ENCODE measurements around the gene RUFY1.

The RUFY1 gene

DNA sequence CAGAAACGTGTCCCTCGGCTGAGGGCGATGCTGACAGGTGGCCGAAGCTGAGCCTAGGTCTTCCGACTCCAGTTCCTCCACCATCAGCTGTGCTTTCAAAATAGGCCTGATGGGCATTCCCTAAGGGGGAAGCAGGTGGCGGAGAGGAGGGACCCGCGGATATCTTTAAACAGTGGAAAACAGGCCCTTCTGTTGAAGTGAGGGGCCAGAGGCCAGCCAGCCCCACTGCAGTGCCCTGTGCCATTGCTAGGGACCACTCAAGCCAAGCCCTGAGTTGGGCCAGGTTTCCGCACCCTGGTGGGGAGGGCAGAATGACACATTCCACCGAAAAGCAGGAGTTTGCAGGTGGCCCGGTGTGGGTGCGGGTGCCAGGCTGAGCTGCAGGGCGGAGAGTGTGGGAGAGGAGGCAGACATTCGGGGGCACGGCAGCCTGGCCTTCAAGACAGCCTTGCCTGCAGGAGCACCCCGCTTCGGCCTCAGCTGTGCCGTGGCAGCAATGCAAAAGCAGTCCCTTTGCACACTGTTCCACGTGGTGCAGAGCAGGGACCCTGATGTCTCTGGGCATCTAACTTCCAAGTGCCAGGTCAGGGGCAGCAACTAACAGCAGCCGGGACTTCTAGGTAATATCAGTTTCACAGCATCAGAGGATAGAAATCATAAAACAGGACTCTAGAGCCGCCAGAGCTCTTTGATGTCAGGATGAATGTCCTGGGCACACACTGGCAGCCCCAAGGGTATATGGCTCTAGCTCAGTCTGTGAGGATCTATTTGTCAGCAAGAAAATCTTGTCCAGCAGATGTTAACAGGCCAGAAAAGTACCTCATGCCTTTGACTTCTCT lies 55.9 kb downstream of the RUFY1 start:
- Histone ChIP-seq H3K4me3 (ENCODE audit: low read length) (no peak overlapping the region), H3K27me3 (replicated peaks; ENCODE audit: insufficient read depth, low read length) (no peaks in the 10 kb centered on the region), H3F3A (ENCODE audit: insufficient read depth, low read length) (peaks cover 11% of the 10 kb centered on the region), H3K4me2 (ENCODE audit: low read depth, low read length) (no peak overlapping the region), H3K9me3 (replicated peaks; ENCODE audit: insufficient read depth, low read length) (no peaks in the 10 kb centered on the region), H2AFZ (ENCODE audit: low read length) (no peak overlapping the region), H3K27ac (ENCODE audit: low read length) (no peak overlapping the region), H3K36me3 (replicated peaks; ENCODE audit: insufficient read depth, low read length) (no peaks in the 10 kb centered on the region), H3K4me1 (ENCODE audit: low read length) (peaks cover 6% of the 10 kb centered on the region), H3K9me2 (replicated peaks; ENCODE audit: insufficient read depth, low read length) (no peaks in the 10 kb centered on the region), H3K9ac (ENCODE audit: low read length) (no peak overlapping the region), H3K79me2 (ENCODE audit: low read length) (no peaks in the 10 kb centered on the region), H4K20me1 (ENCODE audit: insufficient read depth, low read length) (no peaks in the 10 kb centered on the region)
- TF ChIP-seq EZH2 (optimal IDR thresholded peaks at IDR 0.05; ENCODE audit: low read depth, low read length) (no peak), EZH2phosphoT487 (IDR thresholded peaks at IDR 0.05; ENCODE audit: low read length) (no peak)
- TF ChIP-seq, protein P1, sequence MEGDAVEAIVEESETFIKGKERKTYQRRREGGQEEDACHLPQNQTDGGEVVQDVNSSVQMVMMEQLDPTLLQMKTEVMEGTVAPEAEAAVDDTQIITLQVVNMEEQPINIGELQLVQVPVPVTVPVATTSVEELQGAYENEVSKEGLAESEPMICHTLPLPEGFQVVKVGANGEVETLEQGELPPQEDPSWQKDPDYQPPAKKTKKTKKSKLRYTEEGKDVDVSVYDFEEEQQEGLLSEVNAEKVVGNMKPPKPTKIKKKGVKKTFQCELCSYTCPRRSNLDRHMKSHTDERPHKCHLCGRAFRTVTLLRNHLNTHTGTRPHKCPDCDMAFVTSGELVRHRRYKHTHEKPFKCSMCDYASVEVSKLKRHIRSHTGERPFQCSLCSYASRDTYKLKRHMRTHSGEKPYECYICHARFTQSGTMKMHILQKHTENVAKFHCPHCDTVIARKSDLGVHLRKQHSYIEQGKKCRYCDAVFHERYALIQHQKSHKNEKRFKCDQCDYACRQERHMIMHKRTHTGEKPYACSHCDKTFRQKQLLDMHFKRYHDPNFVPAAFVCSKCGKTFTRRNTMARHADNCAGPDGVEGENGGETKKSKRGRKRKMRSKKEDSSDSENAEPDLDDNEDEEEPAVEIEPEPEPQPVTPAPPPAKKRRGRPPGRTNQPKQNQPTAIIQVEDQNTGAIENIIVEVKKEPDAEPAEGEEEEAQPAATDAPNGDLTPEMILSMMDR (IDR thresholded peaks at IDR 0.05; ENCODE audit: low read length): no peak
- DNase-seq: no peak

DNA sequence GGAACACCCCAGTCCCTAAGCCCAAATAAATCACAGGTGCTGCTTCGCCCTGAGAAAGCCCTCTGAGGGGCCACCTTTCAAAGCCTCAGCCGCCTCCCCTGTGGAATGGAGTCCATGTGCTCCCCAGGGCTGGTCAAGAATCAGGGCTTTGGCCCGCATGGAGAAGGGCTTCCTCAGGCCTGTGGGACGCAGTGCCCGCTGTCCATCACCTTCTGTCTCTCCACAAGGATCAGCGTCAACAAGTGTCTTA lies 56.5 kb downstream of the RUFY1 start:
- Histone ChIP-seq H3K4me2 (ENCODE audit: low read depth, low read length) (no peak overlapping the region), H3K79me2 (ENCODE audit: low read length) (no peaks in the 10 kb centered on the region), H3K9ac (ENCODE audit: low read length) (no peak overlapping the region), H3K27me3 (replicated peaks; ENCODE audit: insufficient read depth, low read length) (no peaks in the 10 kb centered on the region), H3K4me3 (ENCODE audit: low read length) (no peak overlapping the region), H3K9me2 (replicated peaks; ENCODE audit: insufficient read depth, low read length) (no peaks in the 10 kb centered on the region), H3F3A (ENCODE audit: insufficient read depth, low read length) (peaks cover 15% of the 10 kb centered on the region), H3K9me3 (replicated peaks; ENCODE audit: insufficient read depth, low read length) (no peaks in the 10 kb centered on the region), H2AFZ (ENCODE audit: low read length) (no peak overlapping the region), H4K20me1 (ENCODE audit: insufficient read depth, low read length) (no peaks in the 10 kb centered on the region), H3K36me3 (replicated peaks; ENCODE audit: insufficient read depth, low read length) (no peaks in the 10 kb centered on the region), H3K27ac (ENCODE audit: low read length) (no peak overlapping the region), H3K4me1 (ENCODE audit: low read length) (peaks cover 6% of the 10 kb centered on the region)
- no peak for DNase-seq
- TF ChIP-seq EZH2phosphoT487 (IDR thresholded peaks at IDR 0.05; ENCODE audit: low read length): no peak

DNA sequence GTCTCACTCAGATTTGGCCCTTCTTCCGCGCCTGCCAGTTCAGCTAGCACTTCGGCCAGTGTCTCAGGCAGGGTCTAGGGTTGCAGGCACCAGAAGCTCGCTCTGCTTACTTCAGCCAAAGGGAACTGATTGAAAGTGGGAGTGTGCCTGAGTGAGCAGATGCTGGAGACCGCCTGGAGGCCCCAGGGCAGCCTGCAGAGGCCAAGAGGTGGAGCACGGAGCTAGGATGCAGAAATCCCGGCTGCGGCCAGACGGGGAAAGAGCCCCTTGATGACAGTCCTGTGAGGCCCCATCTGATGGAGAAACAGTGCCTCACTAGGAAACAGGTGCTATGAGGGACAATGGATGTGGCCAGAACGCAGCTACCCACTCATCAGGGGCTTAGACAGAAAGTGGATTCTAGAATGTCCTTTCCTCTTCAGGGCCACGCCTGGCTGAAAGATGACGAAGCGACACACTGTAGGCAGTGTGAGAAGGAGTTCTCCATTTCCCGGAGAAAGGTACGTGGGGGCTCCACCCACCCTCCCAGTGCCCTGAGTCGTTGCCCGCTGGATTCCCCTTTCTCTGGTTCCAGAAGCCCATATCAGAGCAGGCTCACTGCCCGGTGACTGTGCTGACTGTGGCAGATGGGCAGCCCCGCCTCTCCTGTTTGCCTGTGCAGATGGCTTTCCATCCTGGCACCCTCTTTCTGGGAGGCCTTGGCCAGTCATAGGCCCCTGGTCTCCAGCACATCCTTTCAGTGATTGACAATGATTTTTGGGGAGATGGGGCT lies 57.0 kb downstream of the RUFY1 start:
- H3K4me1 ChIP-seq (ENCODE audit: low read length): peaks cover 6% of the 10 kb centered on the region
- no peaks in the 10 kb centered on the region for H3K9me3 ChIP-seq (replicated peaks; ENCODE audit: insufficient read depth, low read length)
- no peak overlapping the region for H3K4me3 ChIP-seq (ENCODE audit: low read length)
- DNase-seq: no peak
- H3K9ac ChIP-seq (ENCODE audit: low read length): no peak overlapping the region
- no peaks in the 10 kb centered on the region for H4K20me1 ChIP-seq (ENCODE audit: insufficient read depth, low read length)
- no peaks in the 10 kb centered on the region for H3K27me3 ChIP-seq (replicated peaks; ENCODE audit: insufficient read depth, low read length)
- H3K36me3 ChIP-seq (replicated peaks; ENCODE audit: insufficient read depth, low read length): no peaks in the 10 kb centered on the region
- no peak overlapping the region for H2AFZ ChIP-seq (ENCODE audit: low read length)
- H3K4me2 ChIP-seq (ENCODE audit: low read depth, low read length): no peak overlapping the region
- TF ChIP-seq, protein P1 (IDR thresholded peaks at IDR 0.05; ENCODE audit: low read length): no peak
- no peak for TF ChIP-seq EZH2phosphoT487 (IDR thresholded peaks at IDR 0.05; ENCODE audit: low read length)
- TF ChIP-seq EZH2 (optimal IDR thresholded peaks at IDR 0.05; ENCODE audit: low read depth, low read length): no peak
- no peaks in the 10 kb centered on the region for H3K79me2 ChIP-seq (ENCODE audit: low read length)
- peak overlapping the region; percentile 42; the same call in 1 of the 2 replicates for H3K27ac ChIP-seq (ENCODE audit: low read length)
- H3F3A ChIP-seq (ENCODE audit: insufficient read depth, low read length): peaks cover 17% of the 10 kb centered on the region
- H3K9me2 ChIP-seq (replicated peaks; ENCODE audit: insufficient read depth, low read length): no peaks in the 10 kb centered on the region
